HG02588 (cell line): ENCODE measurements around the gene EEPD1.

Experiments used
- ATAC-seq: cut with Tn5 transposase; IDR thresholded peaks from one replicate; pipeline ENCODE4 v1.9.1; 2021; ENCODE audit warnings: mild to moderate bottlenecking, moderate library complexity; ENCODE audit not compliant: unreplicated experiment

Gene EEPD1

DNA sequence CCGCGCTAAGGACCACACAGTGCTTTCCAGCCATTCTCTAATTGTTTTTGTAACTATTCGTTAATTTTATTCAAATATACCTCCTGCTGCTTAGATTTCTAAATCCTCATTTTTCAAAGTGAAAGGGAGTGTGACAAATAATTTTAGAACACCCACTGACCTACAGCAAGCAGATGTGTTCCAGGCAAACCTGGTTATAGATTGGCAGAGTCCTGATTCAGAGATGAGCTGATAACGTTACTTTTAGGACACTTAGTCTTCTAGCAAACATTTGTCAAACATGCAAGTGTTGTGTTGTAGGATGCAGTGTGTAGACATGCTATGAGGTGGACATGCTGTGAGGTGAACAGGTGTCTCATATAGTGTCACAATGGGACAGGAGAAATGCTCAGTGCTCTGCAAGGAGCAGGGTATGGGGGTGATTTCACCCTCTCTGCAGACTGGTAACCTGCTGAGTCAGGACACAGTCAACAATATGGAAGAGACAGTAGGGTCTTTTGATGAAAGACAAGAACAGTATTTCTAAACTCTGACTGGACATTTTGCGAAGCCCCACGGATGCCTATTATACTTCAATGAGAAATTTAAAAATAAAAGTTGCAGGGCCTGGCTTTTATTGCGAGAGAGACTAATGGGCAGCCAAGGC is 144.4 kb downstream of the EEPD1 start:
- no peak for ATAC-seq

DNA sequence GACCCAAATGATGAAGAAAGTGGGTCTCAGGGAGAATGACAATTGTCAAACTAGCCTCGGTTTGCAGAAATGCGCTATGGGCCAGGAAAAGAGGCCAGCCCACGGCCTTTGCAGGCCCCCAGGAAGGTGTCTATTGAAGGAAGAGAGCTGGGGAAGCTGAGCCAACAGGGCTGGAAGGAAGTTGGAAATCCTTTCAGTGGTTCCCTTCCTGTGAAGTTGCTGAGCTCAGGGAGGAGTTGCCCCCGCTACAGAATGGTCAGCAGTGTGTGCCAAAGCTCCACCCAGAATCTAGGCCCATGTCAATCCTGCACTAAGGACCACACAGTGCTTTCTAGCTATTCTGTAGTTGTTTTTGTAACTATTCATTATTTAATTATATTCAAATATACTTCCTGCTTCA is 145.1 kb downstream of the EEPD1 start:
- no peak for ATAC-seq

DNA sequence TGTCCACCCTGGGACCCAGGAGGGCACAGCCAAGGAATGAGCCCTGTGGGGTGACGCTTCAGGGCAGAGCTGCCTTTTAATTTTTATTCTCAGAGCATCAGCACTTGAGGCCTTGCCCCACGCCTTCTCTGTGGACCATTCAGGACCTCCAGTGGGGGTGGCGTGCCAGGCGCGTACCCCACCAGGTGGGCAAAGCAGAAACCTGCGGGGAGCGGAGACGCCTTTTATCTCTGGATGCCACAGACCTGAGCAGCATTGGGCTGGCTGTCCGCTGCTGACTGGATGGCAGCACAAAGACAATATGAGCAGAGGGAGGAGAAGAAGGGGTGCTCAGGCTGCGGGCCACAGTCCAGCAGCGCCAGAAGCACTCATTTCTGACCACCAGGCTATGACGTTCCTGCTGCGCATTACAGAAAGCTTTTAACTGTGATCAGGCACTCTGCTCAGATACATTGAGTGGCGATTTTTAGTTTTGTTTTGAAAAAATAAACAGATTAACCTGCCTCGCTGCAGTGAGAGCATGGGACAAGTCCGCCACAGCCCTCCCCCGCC is 146.2 kb downstream of the EEPD1 start:
- no peak for ATAC-seq

DNA sequence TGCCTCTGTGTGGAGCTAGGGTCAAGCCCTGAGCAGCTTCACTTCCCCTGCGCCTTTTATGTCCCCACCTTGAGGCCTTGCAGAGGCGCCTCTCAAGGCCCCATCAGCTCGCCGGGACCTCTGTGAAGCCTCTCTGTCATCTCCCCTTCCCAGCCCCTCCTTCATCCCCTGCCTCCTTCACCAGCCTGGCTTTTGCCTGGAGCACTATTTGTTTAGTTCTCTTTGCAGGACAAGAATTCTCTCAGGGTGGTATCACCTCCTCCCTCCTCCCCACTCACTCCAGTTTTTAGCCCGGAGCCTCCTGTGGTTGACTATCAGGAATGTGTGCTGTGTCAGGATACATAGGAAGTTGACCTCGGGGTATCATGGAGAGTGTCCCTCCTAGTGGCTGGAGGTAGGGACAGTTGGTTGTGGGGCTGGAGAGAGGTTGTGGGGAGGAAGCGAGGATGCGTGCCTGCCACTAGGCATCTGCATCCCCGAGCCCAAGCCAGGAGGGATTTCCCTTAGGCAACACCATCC is 146.8 kb downstream of the EEPD1 start:
- no peak for ATAC-seq

DNA sequence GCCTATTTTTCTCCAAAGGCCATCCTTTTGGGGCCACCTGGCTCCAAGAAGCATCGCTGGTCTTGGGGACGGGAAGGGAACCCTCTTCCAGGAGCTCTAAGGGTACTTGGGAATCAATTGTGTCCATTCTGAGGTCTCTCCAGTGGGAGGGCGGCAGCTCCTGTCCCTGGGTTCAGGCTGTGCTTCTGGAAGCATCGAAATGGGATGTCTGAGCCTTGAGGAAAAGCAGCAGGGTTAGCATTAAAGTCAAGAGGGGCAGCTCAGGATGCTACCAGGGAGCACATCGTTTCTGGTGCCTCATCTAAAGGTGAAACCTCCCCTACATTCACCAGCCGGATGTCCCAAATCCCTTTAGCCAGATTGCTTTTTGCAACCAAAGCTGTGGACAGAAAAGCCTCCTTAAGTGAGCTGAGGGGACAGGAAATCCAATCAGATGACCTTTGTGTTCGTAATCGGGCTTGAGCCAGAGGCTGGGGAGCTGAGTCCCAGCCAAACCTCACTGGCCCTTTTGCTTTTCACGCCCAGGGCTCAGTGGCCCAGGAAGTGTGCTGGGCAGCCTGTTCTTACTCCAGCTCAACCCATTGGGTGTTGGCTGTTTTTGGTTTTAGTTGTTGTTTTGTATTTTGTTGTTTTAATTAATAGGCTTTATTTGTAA is 147.8 kb downstream of the EEPD1 start:
- no peak for ATAC-seq

DNA sequence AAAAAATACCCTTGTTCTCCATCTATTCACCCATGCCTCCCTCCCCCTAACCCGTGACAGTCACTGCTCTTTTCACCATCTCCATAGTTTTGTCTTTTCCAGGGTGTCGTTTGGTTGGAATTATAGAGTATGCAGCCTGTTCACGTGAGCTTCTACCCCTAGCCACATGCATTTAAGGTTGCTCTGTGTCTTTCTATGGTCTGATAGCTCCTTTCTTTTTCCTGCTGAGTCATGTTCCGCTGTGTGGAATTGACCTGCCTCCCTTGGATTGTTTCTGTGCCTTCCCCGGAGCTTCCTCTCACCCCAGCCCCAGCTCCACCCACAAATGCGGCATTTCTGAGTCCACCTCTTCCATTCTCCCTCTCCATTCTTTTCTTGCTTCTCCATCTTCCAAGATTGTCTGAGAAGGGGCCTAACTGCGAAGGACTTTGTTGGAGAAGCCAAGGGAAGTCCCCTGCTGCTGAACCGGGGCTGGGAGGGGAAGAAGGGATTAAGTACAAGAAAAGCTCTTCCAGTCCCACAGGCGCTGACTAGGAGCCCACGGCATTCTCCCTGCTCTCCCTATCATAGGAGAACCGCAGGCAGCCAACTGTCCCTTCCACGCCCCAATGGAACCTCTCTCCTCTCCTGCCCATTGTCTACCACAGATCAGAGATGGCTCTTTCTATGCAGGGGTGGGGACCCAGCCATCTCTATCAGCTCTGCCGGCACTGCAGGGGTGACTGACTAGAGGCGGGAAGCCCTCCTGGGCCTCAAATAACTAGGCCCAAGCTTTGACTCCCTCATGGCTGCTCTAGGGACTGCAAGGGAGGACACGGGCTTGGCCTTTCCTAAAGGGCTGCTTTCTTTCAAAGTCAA is 149.1 kb downstream of the EEPD1 start:
- no peak for ATAC-seq

DNA sequence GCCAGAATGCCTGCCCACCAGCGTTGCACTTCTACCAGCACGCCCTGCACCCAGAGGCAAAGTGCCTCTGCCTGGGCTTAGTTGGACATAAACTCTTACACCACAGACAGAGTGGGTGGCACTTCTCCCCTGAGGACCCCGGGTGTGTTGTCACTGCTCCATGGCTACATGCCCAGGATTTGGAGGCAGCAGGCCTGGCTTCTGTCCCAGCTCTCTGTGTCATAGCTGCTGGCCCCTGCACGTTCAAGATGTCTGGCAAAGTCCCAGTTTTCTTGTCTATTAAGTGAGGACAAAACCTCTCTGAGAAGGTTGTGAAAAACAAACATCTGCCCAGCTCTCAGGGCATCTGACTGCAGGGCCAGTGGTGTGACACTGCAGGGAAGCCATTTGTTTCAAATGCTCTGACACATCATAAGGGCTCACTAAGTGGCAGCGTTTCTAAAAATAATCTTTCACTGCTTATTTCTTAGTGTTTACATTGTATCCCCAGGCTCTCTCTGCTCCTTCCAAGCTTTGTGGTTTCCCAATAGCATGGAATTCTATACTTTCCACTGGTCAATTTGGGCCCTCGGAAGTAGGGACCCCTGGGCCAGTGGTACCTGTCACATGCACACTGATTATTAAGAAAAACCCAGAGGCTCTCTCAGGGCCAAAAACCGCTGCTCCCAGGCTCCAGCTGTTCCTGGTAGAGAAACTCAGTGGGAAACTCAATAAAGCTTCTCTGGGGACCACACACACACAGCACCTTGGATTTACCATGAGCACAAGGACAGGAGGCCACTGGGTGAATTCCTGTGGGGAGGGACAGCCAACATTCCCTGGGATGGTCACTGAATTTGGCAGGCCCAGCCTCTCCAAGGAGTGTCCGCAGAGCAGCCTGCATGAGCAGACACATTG is 150.4 kb downstream of the EEPD1 start:
- no peak for ATAC-seq

DNA sequence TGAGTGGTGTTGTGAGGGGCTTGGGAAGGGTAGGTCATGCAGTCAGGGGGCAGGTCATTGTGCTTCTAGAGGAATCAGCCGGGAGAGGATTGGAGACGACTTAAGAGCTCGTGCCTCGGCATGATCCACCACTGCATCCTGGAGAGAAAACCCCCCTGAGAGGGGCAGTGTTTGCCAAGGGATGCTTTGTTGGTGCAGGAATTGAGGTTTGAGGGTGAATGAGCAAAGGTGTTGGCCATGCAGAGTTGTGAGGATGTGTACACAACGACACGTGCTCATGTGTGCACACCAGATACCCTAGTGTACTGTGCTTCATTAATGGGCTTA is 151.0 kb downstream of the EEPD1 start:
- ATAC-seq = no peak

DNA sequence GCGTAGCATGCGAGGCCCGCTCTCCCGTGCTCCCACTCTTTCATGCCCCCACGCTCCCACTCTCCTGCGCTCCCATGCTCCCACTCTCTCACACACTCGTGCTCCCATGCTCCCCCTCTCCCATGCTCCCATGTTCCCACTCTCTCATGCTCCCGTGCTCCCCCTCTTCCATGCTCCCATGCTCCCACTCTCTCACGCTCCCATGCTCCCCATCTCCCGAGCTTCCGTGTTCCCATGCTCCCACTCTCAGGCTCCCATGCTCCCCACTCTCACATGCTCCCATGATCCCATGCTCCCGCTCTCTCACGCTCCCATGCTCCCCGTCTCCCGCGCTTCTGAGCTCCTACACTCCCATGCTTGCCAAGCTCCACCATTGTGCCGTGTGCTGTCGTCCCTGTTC is 152.2 kb downstream of the EEPD1 start:
- ATAC-seq = no peak

DNA sequence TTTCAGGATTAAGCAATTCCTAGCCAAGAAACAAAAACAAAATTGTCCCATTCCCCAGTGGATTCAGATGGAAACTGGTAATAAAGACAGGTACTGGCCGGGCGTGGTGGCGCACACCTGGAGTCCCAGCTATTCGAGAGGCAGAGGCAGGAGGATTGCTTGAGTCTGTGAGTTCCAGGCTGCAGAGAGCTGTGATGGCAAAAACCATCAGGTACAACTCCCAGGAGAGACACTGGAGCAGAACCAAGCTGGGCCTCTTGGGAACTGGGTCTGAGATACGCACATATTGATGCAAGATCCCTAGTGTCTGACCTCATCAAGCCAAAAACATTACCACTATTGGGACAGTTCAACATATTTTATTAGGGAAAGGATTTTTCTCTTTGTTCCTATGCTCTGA is 152.6 kb downstream of the EEPD1 start:
- no peak for ATAC-seq

DNA sequence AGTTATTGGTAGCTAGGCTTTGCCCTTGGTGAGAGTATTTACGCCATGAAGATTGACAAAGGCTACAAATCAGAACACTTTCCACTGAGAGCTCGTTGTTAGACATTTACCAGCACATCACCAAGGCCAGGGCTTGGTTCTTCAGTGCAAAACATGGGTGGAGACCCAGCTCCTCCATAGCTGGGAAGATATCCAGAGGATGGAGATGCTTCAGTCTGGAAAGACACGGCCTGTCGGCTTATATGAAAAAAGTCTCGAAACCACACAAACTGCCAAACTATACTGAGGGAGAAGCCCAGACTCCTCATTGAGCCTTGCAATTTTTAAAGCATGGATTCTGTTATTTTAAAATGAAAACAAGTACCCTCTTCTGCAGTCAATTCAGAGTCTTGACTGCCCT is 153.2 kb downstream of the EEPD1 start:
- ATAC-seq = no peak

DNA sequence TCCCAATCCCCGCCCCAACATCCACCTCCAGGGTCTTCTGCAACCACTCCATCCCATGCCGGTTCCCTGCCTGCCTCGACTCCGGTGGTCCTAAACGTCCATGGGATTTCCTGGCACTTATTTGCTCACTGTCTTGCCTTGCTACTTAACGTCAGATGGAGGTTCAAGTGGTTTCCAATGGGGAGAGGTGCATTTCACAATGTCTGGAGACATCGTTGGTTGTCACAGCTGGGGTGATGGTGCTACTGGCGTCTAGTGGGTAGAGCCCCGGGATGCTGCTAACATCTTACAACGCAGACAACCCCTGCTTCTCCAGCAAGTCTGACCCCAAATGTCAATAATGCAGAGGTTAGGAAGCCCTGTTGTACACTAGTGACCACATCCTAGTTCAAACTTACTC is 153.7 kb downstream of the EEPD1 start:
- ATAC-seq = no peak

DNA sequence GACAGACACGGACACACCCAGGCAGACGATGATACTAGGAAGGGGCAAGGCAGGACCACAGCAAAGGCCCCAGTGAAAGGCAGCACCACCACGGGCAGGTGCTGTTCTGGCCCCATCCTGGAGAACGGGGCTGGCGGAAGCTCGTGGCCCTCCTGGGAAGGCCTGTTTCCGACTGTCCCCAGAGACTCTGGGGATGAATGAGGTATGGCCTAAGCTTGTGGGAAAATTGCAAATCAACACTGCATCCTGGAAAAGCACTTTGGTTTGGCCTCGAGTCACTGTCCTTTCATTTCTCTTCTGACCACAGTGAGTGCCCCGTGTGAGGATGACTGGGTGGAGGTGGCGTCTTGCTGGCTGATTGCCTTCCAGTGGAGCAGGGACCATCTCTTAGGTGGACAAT is 155.0 kb downstream of the EEPD1 start:
- ATAC-seq = no peak

DNA sequence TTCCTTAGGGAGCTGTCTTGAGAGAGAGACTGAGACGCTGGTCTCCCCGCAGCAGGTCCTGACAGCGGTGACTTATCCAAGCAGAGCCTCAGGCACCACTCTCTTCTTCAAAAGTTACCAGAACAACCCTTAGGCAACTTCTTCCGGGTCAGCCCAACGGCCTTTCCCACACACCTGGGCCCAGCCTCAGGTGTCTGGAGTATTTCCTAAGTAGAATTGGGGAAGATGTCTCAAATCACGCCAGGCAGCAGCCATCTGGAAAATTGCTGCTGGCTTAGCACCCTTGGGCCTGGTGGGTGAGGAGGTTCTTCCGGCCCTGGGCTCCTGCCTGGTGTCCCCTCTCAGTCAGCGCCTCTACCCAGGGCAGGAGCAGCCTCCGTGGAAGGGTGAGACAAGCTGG is 156.2 kb downstream of the EEPD1 start:
- no peak for ATAC-seq

DNA sequence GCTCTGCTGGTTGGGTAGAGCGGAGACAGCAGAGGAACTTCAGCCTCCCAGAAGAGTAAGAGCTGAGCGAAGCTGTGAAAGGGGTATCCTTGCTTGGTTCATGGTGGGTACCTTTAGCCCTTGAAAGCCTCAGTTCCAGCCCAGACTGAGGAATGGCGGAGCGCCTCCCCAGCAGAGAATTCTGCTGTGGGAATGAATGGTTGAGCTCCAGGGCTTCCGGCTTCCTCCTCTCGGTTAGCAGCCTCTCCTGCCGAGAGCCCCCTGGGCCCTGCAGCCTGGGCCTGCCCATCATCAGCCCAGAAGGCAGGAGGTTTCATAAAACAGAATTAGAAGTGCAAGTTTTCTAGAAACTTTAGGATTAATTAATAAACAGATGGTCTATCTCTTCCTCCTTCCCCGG is 156.7 kb downstream of the EEPD1 start:
- ATAC-seq = no peak

DNA sequence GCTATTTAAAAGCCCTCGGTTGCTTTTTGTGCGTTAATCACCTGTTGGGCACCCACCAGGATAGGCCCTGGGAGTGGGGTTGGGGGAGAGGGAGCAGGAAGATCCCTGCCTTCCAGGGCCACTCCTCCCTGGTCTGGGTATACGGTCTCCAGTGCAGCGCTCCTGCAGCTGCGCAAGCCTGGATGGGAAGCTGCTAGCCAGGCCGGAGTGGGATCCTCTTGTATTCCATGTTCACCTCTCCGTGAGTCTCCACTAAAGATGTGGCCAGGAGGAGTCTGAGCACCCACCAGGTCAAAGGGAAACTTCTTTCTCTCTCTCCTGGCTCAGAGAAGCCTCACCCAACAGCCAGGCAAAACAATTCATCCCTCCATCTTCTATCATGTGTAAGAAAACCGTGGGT is 157.8 kb downstream of the EEPD1 start:
- ATAC-seq = no peak

DNA sequence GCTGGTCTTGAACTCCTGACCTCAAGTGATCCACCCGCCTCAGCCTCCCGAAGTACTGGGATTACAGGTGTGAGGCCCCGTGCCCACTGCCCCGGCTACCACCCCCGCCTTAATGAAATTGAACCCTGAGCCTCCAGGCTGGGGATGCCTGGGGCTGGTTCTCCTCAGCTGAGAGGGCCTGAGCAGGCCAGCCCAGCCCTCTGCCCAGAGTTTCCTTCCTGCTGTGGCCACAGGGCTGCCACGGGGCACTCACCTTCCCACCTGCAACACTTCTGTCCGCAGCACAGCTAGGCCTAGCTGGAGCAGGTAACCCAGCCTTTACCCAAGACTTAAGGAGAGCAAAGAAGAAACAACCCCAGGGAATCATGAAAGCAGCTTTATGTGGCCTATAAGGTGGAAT is 158.5 kb downstream of the EEPD1 start:
- no peak for ATAC-seq

DNA sequence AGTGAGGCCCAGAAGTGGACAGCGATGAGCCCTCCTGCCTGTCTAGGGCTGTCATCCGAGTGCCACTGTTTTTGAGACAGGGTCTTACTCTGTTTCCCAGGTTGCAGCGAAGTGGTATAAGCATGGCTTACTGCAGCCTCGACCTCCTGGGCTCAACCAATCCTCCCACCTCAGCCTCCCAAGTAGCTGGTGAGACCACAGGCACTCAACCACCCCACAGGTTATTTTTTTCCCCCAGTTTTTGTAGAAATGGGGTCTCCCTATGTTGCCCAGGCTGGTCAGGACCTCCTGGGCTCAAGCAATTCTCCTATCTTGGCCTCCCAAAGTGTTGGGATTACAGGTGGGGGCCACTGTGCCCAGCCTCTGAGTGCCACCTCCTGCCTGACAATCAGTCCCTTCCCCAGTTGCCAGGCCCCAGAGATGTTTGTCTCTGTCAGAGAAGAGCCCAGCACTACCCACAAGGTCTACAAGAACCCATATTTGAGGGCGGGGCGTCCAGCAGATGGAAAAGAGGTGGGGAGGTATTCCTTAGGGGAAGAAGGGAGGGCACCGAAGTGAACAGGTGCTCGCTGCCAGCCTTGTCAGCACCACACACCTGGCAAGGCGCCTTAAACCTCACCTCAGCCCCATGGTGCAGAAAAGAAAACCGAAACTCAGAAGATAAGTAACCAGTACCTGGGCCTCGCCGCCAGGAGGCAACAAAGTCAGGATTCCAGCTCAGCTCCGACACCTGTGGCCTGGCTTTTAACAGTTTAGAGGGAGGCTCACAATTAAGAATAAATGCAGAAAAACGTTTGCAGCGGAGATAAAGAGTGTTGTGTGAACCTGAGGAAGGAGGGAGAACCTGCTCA is 159.2 kb downstream of the EEPD1 start:
- no peak for ATAC-seq

DNA sequence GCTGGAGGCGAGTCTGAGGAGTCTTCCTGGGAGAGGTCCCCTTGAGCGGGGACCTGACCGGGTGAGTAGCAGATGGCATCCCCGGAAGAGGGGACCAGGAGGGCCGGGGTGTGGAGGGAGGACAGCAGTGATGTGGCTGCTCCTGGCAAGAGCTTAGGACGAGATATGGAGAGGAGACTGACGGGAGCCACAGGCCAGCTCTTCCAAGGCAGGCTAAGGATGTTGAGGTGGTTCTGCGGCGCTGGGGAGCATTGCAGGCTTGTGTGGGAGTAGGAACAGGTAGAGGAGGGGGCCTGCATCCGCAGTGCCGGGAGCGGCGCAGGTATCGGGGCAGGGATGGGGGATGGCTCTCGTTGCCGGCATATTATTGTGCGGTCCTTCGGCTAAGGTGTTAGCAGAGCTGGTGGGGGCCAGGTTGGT is 159.9 kb downstream of the EEPD1 start:
- no peak for ATAC-seq

DNA sequence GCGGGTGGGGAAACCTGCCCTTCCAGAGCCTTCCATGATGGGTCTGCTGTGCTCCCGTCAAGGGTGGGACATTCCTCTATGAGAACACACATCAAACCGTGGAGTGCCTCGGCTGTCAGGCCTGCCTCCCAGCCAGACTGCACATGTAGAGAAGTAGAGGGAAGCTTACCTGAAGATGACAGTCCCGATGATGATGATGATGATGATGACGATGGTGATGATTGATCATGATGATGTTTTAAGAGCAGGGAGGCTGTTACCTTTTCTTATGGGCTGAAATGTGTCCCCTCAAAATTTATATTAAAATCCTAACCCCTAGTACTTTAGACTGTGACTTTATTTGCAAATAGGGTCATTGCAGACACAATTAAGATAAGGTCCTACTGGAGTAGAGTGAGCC is 160.6 kb downstream of the EEPD1 start:
- ATAC-seq = no peak
